ENCODE measurements around the gene HOXD4.
A peak's percentile ranks its signal among the peaks of the same experiment; 100 is the strongest.

DNA sequence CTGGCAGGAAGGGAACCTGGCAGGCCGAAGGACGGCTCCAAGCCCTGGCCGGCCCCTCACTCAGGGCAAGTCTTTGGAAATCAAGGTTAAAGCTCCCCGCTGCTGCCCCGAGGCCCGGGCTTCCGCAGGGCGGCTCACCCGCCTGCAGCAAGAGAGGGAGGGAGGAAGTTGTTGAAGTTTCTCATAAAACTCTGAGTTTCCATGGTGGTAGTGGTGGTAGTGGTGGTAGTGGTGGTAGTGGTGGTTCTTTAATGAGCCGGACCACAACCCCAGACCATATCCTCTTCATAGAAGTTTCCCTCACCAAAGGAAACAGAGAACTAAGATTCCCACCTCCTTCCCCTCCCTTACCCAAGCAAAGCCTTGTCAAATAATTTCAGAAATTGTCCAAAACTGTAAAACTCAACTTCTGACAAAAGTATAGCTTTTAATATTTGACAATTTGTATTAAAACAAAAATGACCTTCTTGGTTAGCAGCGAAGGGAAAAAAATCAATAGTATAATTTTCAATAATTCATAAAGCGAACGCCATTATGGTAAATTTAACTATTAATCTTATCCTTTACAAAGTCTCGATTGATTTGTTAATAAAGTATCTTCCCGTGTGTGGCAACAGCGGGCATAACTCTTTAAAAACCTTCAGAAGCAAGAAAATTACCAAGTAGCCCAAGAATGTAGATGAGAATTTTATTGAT lies 36.3 kb upstream of the HOXD4 start:
- TF ChIP-seq TAF1 (IDR thresholded peaks at IDR 0.05; ENCODE audit: low read depth) (no peak), POLR2AphosphoS5 (IDR thresholded peaks at IDR 0.05) (no peak), EP300 (conservative IDR thresholded peaks at IDR 0.05; ENCODE audit: poor library complexity, severe bottlenecking) (no peak), EZH2 (IDR thresholded peaks at IDR 0.05; ENCODE audit: borderline replicate concordance, insufficient read depth, low read length, poor library complexity, severe bottlenecking) (peak; percentile 68)
- TF ChIP-seq, protein P1, sequence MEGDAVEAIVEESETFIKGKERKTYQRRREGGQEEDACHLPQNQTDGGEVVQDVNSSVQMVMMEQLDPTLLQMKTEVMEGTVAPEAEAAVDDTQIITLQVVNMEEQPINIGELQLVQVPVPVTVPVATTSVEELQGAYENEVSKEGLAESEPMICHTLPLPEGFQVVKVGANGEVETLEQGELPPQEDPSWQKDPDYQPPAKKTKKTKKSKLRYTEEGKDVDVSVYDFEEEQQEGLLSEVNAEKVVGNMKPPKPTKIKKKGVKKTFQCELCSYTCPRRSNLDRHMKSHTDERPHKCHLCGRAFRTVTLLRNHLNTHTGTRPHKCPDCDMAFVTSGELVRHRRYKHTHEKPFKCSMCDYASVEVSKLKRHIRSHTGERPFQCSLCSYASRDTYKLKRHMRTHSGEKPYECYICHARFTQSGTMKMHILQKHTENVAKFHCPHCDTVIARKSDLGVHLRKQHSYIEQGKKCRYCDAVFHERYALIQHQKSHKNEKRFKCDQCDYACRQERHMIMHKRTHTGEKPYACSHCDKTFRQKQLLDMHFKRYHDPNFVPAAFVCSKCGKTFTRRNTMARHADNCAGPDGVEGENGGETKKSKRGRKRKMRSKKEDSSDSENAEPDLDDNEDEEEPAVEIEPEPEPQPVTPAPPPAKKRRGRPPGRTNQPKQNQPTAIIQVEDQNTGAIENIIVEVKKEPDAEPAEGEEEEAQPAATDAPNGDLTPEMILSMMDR (IDR thresholded peaks at IDR 0.05; ENCODE audit: poor library complexity, severe bottlenecking): no peak
- TF ChIP-seq, protein P2, sequence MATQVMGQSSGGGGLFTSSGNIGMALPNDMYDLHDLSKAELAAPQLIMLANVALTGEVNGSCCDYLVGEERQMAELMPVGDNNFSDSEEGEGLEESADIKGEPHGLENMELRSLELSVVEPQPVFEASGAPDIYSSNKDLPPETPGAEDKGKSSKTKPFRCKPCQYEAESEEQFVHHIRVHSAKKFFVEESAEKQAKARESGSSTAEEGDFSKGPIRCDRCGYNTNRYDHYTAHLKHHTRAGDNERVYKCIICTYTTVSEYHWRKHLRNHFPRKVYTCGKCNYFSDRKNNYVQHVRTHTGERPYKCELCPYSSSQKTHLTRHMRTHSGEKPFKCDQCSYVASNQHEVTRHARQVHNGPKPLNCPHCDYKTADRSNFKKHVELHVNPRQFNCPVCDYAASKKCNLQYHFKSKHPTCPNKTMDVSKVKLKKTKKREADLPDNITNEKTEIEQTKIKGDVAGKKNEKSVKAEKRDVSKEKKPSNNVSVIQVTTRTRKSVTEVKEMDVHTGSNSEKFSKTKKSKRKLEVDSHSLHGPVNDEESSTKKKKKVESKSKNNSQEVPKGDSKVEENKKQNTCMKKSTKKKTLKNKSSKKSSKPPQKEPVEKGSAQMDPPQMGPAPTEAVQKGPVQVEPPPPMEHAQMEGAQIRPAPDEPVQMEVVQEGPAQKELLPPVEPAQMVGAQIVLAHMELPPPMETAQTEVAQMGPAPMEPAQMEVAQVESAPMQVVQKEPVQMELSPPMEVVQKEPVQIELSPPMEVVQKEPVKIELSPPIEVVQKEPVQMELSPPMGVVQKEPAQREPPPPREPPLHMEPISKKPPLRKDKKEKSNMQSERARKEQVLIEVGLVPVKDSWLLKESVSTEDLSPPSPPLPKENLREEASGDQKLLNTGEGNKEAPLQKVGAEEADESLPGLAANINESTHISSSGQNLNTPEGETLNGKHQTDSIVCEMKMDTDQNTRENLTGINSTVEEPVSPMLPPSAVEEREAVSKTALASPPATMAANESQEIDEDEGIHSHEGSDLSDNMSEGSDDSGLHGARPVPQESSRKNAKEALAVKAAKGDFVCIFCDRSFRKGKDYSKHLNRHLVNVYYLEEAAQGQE (IDR thresholded peaks at IDR 0.05; ENCODE audit: borderline replicate concordance): no peak
